ENCODE data around the gene UIMC1. TPM values are rescaled to one million over a fixed set of nuclear protein-coding genes. Genes with fewer than 3 reads are reported as not detected.

The UIMC1 gene
- total RNA-seq, 4 donors from 2014 or later: 34.7 to 51.1 (median 48.9) TPM

DNA sequence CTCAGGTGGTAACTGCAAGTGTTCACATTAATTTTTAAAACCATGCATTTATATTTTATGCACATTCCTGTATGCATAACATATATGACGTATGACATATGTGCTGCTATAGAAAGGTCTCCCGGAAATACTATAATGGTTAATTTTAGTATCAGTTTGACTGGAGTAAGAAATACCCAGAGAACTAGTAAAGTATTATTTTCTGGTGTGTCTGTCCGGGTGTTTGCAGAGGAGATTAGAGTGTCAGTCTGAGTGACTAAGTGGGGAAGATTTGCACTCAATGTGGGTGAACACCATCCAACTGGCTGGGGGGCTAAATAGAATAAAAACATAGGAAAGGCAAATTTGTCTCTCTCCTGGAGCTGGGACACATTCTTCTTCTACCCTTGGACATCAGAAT, 26.9 kb downstream of the UIMC1 start:
- H3K4me1 ChIP-seq: peaks cover 0 to 5% (median 3%) of the 10 kb centered on the region in 4 donors
- intact Hi-C loops (cut with DNase I): no loop called here
- no peak for TF ChIP-seq EP300 (IDR thresholded peaks at IDR 0.05)
- no peak for TF ChIP-seq CTCF (IDR thresholded peaks at IDR 0.05)
- TF ChIP-seq POLR2AphosphoS5 (IDR thresholded peaks at IDR 0.05): no peak
- no peak for DNase-seq (ENCODE audit: extremely low spot score)
- WGBS: 92% methylated on average over 3 of the region's 3 CpGs
- H3K27ac ChIP-seq (replicated peaks in 1 of 4): no peak overlapping the region
- H3K36me3 ChIP-seq: peaks cover 31 to 52% (median 31%) of the 10 kb centered on the region in 4 donors
- H3K27me3 ChIP-seq: no peaks in the 10 kb centered on the region
- no peak overlapping the region for H3K4me3 ChIP-seq
- no peaks in the 10 kb centered on the region for H3K9me3 ChIP-seq

GRCh38 chr5:176965633-176966032, 40.9 kb downstream of the UIMC1 start:
- H3K27ac ChIP-seq (replicated peaks in 1 of 4): peak overlapping the region in 2 of 4 donors; percentile 50 to 51
- no peaks in the 10 kb centered on the region for H3K27me3 ChIP-seq
- H3K4me3 ChIP-seq: no peak overlapping the region
- peaks cover 30 to 42% (median 33%) of the 10 kb centered on the region in 4 donors for H3K36me3 ChIP-seq
- 27% methylated on average over 1 of the region's 1 CpG for WGBS
- H3K4me1 ChIP-seq: peaks cover 0 to 32% (median 28%) of the 10 kb centered on the region in 4 donors
- TF ChIP-seq POLR2AphosphoS5 (IDR thresholded peaks at IDR 0.05) (peak in 1 of 2 donors; percentile 44), POLR2A (IDR thresholded peaks at IDR 0.05; ENCODE audit: low read depth) (no peak)
- intact Hi-C loops (cut with DNase I): no loop called here
- DNase-seq (ENCODE audit: extremely low spot score): no peak
- H3K9me3 ChIP-seq: no peaks in the 10 kb centered on the region

- no peak for DNase-seq (ENCODE audit: extremely low spot score)
- H3K9me3 ChIP-seq: no peaks in the 10 kb centered on the region
- no peaks in the 10 kb centered on the region for H3K27me3 ChIP-seq
- no peak for TF ChIP-seq POLR2A (IDR thresholded peaks at IDR 0.05; ENCODE audit: low read depth)
- TF ChIP-seq POLR2AphosphoS5 (IDR thresholded peaks at IDR 0.05): no peak
- TF ChIP-seq CTCF (IDR thresholded peaks at IDR 0.05): peak; percentile 36 to 45 (median 36)
- no peak overlapping the region for H3K4me3 ChIP-seq
- H3K27ac ChIP-seq (replicated peaks in 1 of 4): no peak overlapping the region
- WGBS: 78% methylated on average over 3 of the region's 3 CpGs
- H3K4me1 ChIP-seq: peaks cover 0 to 28% (median 7%) of the 10 kb centered on the region in 4 donors
- peaks cover 0 to 38% (median 23%) of the 10 kb centered on the region in 4 donors for H3K36me3 ChIP-seq
- intact Hi-C loops (cut with DNase I): loop anchor here (5.0 kb wide), 1 partner anchor 302 kb away; no protein-coding TSS in a partner anchor
Measured at GRCh38 chr5:176959051-176959450, 47.5 kb downstream of the UIMC1 start.

- 64% methylated on average over 1 of the region's 1 CpG for WGBS
- H3K4me3 ChIP-seq: no peak overlapping the region
- no peak for TF ChIP-seq EP300 (IDR thresholded peaks at IDR 0.05)
- TF ChIP-seq POLR2AphosphoS5 (IDR thresholded peaks at IDR 0.05): no peak
- TF ChIP-seq POLR2A (IDR thresholded peaks at IDR 0.05; ENCODE audit: low read depth): no peak
- TF ChIP-seq CTCF (IDR thresholded peaks at IDR 0.05): no peak
- no peak overlapping the region for H3K27ac ChIP-seq (replicated peaks in 1 of 4)
- H3K4me1 ChIP-seq: peaks cover 0 to 18% (median 0%) of the 10 kb centered on the region in 4 donors
- no peaks in the 10 kb centered on the region for H3K9me3 ChIP-seq
- intact Hi-C loops (cut with DNase I): loop anchor here (5.0 kb wide), 1 partner anchor 299 kb away; no protein-coding TSS in a partner anchor
- no peaks in the 10 kb centered on the region for H3K27me3 ChIP-seq
- peaks cover 0 to 48% (median 29%) of the 10 kb centered on the region in 4 donors for H3K36me3 ChIP-seq
- no peak for DNase-seq (ENCODE audit: extremely low spot score)
Measured at GRCh38 chr5:176956756-176957155, 49.8 kb downstream of the UIMC1 start.

DNA sequence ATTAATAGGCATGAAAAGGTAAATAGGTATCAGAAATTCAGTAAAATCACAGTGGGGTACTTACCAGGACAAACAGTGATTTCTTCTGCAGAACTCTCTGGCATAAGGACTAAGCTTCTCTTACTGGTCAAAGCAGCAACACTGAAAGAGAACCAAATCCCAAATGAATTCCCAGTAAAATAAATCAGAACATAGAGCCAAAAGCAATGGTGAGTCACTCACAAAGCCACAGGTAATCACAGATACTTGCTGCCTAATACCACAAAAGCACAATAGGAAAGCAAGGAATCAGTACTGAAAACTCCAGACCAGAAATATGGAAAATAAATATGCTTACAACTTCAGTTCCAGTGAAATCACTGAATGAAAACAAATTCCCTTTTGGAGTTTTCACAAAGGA, 50.7 kb downstream of the UIMC1 start:
- peaks cover 0 to 56% (median 35%) of the 10 kb centered on the region in 4 donors for H3K36me3 ChIP-seq

More for the DNA sequence above, 50.7 kb downstream of the UIMC1 start:
- H3K4me3 ChIP-seq: no peak overlapping the region
- intact Hi-C loops (cut with DNase I): loop anchor here (5.0 kb wide), 1 partner anchor 299 kb away; no protein-coding TSS in a partner anchor
- no peaks in the 10 kb centered on the region for H3K27me3 ChIP-seq
- H3K27ac ChIP-seq (replicated peaks in 1 of 4): no peak overlapping the region
- TF ChIP-seq POLR2A (IDR thresholded peaks at IDR 0.05; ENCODE audit: low read depth): no peak
- TF ChIP-seq POLR2AphosphoS5 (IDR thresholded peaks at IDR 0.05): no peak
- no peak for TF ChIP-seq CTCF (IDR thresholded peaks at IDR 0.05)
- no peak for TF ChIP-seq EP300 (IDR thresholded peaks at IDR 0.05)
- H3K9me3 ChIP-seq: no peaks in the 10 kb centered on the region
- H3K4me1 ChIP-seq: peaks cover 0 to 18% (median 0%) of the 10 kb centered on the region in 4 donors
- no peak for DNase-seq (ENCODE audit: extremely low spot score)

Measured in esophagus muscularis mucosa (tissue), 4 donors.